HG03565 (cell line): ENCODE results near the gene HPS1.
A peak's percentile ranks its signal among the peaks of the same experiment; 100 is the strongest.

ENCODE experiments used
- ATAC-seq: cut with Tn5 transposase; IDR thresholded peaks from one replicate; pipeline ENCODE4 v1.9.1; 2021; ENCODE audit warnings: mild to moderate bottlenecking, moderate library complexity; ENCODE audit not compliant: unreplicated experiment

Gene HPS1

DNA sequence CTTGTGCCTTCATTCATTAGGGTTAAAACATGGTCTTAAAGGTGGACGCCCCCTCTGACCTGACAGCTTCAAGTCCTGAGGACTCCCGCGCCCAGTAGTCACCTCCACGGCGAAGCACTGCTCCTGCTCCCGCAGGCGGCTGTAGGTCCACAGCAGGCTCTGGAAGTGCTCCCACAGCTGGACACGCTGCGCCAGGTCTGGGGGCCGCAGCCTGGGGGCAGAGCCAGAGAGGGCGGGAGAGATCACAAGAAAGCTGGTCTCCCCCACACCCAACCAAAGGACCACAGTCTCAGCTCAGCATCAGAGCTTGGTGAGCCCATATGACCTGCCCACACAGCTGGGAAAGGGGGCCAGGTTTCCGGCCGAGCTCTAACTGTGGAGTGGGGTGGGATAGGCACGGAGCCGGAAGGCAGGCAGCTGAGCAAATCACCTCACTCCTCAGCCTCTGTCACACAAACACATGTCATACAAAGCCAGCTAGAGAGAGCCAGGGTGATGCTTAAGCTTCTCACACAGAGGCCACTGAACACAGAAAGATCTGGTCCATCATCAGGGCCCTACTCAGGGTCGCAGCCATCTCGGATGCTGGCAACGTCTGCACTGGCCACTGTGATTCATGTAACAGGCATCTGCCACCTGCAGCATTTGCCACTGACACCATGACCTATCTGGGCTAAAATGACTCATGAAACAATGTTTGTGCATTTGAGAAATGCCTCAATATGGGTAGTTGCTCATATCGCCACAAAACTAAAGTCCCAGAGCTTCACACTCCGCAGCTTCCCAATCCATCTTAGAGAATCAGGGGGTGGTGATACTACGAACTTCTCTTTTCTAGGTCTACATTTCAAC is 12.6 kb downstream of the HPS1 start:
- ATAC-seq: no peak

GRCh38 chr10:98433371-98433770 is 13.4 kb downstream of the HPS1 start:
- no peak for ATAC-seq

- ATAC-seq: no peak
Measured at GRCh38 chr10:98432330-98432729, 14.4 kb downstream of the HPS1 start.

DNA sequence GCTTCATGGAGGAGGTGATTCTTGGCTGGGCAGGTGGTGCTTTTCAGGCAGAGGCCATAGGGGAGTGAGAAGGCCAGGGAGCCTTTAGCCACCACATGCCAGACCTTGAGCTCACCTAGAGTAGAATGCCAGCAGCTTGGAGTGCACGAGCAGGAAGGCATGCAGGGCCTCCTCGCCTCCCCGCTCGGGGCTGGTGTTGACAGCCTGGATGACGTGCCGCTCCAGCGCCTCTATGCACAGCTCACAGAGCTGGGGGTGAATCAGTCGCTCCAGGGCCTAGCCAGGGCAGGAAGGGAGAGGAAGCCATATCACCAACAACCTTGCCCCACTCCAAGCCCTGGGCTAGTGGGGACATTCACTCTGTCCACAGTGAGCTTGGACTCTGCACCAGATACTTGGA is 15.7 kb downstream of the HPS1 start:
- no peak for ATAC-seq

GRCh38 chr10:98430427-98430826 is 16.3 kb downstream of the HPS1 start:
- ATAC-seq: no peak

DNA sequence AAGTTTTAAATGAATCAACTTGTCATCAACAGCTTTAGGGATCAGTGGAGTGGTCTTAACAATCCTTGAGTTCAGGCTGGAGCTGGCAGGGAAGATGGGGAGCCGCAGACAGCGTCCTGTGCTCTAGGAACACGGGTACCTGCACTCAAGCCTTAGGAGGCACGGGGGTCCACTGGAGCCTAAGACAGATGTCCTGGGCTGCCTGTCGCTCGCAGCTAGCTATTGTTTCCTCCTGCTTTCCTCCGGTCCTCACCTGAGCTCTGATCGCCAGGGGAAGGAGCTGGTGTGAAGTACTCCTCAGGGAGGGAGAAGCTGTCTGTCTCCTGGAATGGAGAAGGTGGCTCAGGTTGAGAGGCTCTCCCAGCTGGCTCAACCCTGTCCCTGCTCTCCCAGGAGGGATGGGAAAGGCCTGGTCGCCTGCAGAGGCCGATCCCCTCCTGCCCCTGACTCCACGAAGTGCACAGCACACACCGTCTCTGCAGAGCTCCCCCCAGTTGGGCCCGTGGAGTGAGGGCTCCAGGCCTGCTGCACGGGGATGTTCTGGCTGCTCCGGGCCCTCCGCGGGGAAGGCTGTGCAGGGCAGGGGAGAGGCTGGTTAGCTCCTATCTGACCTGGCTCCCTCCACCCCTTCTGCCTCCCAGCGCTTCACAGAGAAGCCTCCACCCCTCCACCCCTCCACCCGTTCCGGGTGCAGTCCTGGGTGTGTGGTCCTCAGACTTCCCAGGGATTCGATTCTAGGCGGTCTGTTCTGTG is 17.2 kb downstream of the HPS1 start:
- ATAC-seq: no peak

DNA sequence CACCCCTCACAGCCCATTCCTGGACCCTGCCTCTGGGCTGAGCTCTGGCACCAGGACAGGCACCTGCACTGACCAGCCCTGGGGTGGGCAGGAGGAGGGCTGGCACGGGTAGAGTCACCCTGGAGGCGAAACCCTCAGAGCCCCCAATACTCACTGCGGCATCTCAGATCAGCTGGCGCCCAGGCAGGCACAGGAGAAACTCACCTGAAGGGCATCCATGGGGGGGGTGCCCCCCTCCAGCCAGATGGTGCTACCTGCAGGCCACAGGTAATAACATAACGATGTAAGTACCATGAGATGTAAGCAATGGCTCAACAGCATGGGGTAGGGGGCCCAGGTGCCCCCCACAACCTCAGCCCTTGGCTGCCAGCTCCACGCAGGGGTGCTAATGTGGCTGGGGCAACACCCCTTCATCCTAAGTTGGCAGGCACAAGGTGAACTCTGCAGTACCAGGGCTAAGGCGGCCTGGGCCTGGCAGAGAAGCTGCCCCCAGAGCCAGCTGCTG is 19.7 kb downstream of the HPS1 start:
- ATAC-seq: no peak

DNA sequence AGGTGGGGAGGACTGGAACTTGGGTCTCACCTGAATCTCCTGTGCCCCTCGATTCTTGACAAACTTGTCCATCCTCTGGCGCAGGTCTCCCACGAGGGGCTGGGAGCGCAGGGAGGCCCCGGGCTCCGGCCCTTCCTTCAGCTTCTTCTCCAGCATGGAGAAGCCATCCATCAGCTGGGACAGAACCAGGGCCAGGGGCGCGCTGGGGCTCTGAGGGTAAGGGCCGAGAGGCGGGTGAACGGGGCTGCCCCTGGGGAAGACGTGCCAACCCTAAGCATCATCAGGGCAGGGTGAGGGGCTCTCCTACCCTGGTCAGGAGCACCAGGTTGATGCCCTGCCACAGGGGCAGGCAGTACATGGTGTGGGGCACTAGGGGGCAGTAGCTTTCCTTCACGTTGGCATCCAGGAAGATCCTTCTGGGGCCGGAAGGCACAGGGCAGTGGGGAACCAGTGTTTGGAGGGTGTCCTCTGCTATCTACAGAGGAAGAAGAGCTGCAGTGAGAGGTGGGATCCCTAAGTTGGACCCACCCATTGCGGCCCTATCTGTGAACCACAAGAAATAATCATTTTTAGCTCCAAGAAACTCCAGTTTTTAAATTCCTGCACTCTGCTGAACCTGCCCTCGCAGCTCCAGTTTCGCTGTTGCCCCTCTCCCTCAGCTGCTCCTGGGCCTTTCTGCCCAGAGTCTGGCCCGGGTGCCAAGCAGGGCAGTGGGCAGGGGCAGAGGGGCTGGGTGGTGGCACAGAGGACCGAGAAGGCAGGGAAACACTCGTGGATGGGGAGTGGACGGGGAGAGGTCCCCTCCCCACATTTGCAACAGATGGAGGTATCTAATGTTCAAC is 21.0 kb downstream of the HPS1 start:
- ATAC-seq: peak; percentile 79

DNA sequence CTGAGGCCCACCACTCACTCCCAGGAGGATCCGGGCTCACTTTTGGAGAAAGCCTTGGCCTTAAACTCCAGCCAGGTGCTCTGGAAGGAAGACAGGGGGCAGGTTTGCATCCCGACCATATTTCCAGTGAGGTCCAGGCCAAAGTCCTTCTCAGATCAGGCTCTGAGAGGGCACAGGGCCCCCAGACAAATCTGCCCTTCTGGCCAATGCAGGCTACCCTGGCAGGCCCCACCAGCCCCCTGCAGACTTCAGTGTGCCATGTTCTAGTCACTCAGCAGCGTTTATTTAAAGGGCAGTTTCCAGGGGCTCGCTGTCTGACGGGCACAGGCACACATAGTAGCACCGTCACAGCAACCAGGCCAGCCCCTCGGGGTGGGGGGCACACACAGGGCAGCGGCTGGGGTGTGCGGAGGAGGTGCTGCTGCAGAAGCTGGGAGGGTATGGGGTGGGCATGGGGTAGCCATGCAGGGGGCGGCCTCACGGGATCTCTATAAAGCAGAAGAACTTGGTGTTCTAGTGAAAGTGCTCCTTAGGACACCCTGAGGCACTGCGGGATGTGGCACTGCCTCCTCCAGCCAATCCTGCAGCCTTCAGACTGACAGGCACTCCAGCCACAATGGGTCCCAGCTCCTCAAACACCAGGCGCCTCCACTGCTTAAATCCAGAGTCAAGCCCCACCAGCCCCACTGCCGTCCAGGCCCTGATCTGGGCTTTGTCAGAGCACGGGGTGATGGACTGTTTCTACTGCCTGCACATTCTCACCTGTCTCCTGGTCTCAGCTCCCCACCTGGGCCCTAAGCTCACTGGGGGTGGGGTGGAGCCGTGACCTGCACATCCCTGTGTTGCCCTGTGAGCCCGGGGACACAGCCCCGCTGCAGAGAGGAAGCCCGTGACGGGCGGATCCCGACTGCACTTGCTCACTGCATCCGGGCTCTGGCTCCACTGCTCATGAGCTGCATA is 22.2 kb downstream of the HPS1 start:
- no peak for ATAC-seq

DNA sequence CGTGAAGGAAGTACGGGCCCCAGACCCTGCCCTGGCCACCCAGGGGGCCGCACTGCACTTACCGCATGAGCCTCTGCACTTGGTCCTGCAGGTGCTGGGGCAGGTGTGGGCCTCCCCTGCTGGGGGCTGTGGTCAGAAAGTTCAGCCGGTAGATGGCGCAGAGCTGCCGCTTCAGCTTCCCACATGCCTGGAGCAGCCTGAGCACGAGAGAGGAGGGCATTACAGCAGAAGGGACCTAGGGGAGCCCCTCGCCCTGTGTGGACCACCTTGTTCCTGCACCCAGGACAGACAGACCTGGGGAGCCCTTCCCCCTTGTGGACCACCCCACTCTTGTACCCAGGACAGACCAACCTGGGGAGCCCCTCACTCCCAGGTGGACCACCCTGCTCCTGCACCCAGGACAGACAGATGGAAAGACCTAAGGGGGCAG is 23.0 kb downstream of the HPS1 start:
- ATAC-seq: no peak

DNA sequence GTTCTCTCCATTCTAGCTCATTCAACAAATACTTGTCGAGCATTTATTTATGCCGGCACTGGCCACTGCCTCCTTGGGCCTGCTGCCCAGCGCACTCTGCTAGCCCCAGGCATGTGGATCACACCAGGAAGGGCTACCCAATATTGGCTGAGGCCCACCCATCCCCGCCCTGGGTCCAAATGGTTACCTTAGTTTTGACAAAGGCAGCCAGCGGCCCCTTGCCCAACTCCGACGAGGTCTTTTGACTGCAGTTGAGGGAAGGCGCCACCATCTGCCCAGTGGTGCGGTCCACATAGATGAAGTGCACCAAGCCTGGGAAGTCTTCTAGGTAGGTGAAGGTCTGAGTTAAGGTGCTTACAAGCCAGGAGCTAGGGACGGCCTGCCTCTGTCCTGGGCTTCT is 24.6 kb downstream of the HPS1 start:
- no peak for ATAC-seq

DNA sequence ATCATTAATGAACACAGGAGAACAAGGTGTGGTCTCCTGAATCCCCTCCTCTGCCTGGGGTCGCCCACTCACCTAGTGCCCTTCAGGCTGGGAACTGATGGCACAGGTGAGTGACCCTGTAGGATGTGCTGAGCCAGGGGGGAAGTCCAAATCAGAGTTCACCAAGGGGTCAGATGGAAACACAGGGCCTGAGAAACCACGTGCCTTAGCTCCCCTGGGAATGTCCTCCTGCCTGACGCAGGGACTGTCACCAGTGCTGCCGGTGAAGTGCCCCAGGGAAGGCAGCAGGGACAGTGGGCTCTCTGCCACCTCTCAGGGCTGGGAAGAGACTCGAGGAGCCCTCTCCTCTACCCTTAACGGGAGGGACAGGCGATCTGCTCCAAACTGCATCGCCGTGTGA is 25.9 kb downstream of the HPS1 start:
- no peak for ATAC-seq

GRCh38 chr10:98419469-98420261 is 27.1 kb downstream of the HPS1 start:
- no peak for ATAC-seq

- ATAC-seq: no peak
Measured at GRCh38 chr10:98418665-98419468, 27.9 kb downstream of the HPS1 start.

DNA sequence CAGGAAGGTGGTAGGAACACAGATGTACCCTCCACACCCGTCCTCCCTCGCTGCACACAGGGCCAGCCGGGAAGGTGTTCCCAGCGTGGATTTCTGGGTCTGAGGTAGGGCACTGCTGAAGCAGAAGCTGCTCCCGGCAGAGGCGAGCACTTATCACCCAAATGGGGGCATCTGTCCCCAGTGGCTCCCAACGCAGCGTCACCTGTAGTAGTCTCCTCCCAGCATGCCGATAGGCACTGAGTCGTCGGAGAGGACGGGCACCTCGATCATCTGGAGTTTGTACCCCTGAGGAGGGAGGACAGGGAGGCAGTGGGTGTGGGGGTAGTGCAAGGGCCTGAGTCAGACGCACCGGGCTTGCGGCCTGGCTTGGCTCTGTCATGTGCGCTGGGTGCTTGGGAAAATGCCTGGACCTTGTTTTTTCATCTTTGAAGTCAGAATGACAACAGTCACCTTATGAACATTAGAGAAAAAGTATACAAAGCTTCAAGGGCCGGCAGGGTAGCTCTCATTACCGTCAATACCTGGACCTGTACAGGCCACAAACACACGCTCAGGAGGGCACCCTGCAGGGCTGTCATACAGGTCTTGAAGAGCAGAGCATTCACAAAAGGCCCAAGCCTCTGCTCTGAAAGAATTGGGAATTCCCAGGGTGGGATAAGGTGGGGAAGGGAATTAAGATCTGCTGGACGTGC is 28.6 kb downstream of the HPS1 start:
- ATAC-seq: no peak

- ATAC-seq: no peak
Measured at GRCh38 chr10:98417481-98417959, 29.2 kb downstream of the HPS1 start.

DNA sequence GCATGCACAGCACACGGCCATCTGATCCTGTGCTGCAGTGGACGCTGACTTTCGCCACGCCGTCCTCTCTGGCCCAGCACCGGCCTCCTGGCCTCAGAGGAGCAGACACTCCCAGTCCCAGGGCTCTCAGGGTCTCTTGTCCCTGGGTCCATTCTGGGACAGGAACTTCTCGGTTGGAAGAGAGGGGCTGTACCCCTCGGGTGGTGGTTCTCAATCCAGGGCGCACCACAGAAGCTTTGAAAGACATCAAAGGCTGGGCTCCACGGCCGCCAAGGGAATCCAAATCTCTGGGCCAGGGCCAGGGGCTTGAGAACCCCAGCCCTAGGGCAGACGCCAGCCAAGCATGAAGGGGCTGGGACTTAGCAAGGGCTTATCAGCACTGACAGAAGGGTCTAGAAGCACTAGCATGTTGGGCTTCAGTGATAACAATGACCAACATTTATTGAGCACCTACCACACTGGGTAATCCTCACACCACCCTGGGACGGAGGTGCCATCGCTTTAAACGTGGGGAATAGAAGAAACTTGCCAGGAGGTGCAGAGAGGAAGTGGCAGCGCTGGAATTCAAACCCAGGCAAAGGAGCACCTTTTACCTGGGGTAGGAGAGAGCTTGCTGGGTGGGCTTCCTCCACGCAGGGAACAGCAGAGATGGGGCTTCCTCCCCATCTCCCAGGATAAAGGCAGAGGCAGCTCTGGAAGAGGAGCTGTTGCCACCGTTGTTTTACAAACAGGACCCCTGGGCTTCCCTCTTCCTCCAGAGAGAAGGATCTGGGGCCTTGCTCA is 29.9 kb downstream of the HPS1 start:
- ATAC-seq: no peak
